ENCODE results near the gene IPO13. TPM values are rescaled to one million over a fixed set of nuclear protein-coding genes. Genes with fewer than 3 reads are reported as not detected.
A peak's percentile ranks its signal among the peaks of the same experiment; 100 is the strongest.

IPO13 gene
- total RNA-seq, 4 donors from 2014 or later: 22.7 to 64.9 (median 36.5) TPM

- Histone ChIP-seq H3K4me3 (no peak overlapping the region), H3K27me3 (no peaks in the 10 kb centered on the region), H3K27ac (peak overlapping the region in 1 of 4 donors; percentile 62), H3K9me3 (no peaks in the 10 kb centered on the region), H3K36me3 (peaks cover 0 to 5% (median 0%) of the 10 kb centered on the region in 4 donors), H3K4me1 (peaks cover 38 to 59% (median 56%) of the 10 kb centered on the region in 4 donors)
- in situ Hi-C loops (cut with MboI; ENCODE audit: low pct_ligation_motif_present in 1 of 4, low pct_unique_long_range_greater_than_20kb in 1 of 4, low sequenced_read_pairs in 3 of 4) (no loop called here), intact Hi-C loops (cut with DNase I; ENCODE audit: low total_unique reads) (no loop called here)
- TF ChIP-seq EP300 (IDR thresholded peaks at IDR 0.05; ENCODE audit: low read depth): no peak
- TF ChIP-seq POLR2AphosphoS5 (IDR thresholded peaks at IDR 0.05): no peak
- TF ChIP-seq CTCF (IDR thresholded peaks at IDR 0.05): no peak
- no peak for TF ChIP-seq POLR2A (IDR thresholded peaks at IDR 0.05)
- WGBS, 2 donors (ENCODE audit: low coverage in 1 of 2): 89 to 92% methylated on average over 2 to 9 of the region's 9 CpGs
- DNase-seq: no peak
Observed at GRCh38 chr1:43977376-43978263, 30.9 kb downstream of the IPO13 start.

GRCh38 chr1:43978264-43978550 is 31.5 kb downstream of the IPO13 start:
- in situ Hi-C loops (cut with MboI; ENCODE audit: low pct_ligation_motif_present in 1 of 4, low pct_unique_long_range_greater_than_20kb in 1 of 4, low sequenced_read_pairs in 3 of 4) (no loop called here), intact Hi-C loops (cut with DNase I; ENCODE audit: low total_unique reads) (no loop called here)
- peak overlapping the region; percentile 62 to 83 (median 72) for H3K27ac ChIP-seq
- H3K4me1 ChIP-seq: peaks cover 38 to 59% (median 56%) of the 10 kb centered on the region in 4 donors
- peaks cover 0 to 5% (median 0%) of the 10 kb centered on the region in 4 donors for H3K36me3 ChIP-seq
- TF ChIP-seq POLR2A (IDR thresholded peaks at IDR 0.05): no peak
- no peak for TF ChIP-seq EP300 (IDR thresholded peaks at IDR 0.05; ENCODE audit: low read depth)
- no peak for TF ChIP-seq POLR2AphosphoS5 (IDR thresholded peaks at IDR 0.05)
- TF ChIP-seq CTCF (IDR thresholded peaks at IDR 0.05): no peak
- no peak for DNase-seq
- no peak overlapping the region for H3K4me3 ChIP-seq
- no peaks in the 10 kb centered on the region for H3K9me3 ChIP-seq
- no peaks in the 10 kb centered on the region for H3K27me3 ChIP-seq
- WGBS, 2 donors (ENCODE audit: low coverage in 1 of 2): 81% methylated on average over 3 of the region's 5 CpGs; no CpG with 5 or more reads in 1 of the 2 donors

GRCh38 chr1:43978551-43979260 is 32.0 kb downstream of the IPO13 start, which contains the start of gene B4GALT2:
TSS of gene B4GALT2 (plus strand) at chr1:43979210. CDS start at chr1:43981161, 1,951 bp downstream.
- H3K27ac ChIP-seq: peak within 1 kb of the TSS; percentile 72 to 85 (median 82)
- H3K4me1 ChIP-seq: peaks cover 38 to 59% (median 56%) of the 10 kb centered on the region in 4 donors
- in situ Hi-C loops (cut with MboI; ENCODE audit: low pct_ligation_motif_present in 1 of 4, low pct_unique_long_range_greater_than_20kb in 1 of 4, low sequenced_read_pairs in 3 of 4): no loop called here
- no peak for TF ChIP-seq POLR2AphosphoS5 (IDR thresholded peaks at IDR 0.05)
- no peak for TF ChIP-seq EP300 (IDR thresholded peaks at IDR 0.05; ENCODE audit: low read depth)
- TF ChIP-seq POLR2A (IDR thresholded peaks at IDR 0.05): peak; percentile 23
- TF ChIP-seq CTCF (IDR thresholded peaks at IDR 0.05): no peak
- peaks cover 0 to 5% (median 0%) of the 10 kb centered on the region in 4 donors for H3K36me3 ChIP-seq
- no peaks in the 10 kb centered on the region for H3K9me3 ChIP-seq
- intact Hi-C loops (cut with DNase I; ENCODE audit: low total_unique reads): no loop called here
- H3K27me3 ChIP-seq: no peaks in the 10 kb centered on the region
- 2 to 4% methylated on average over 6 to 29 of the region's 54 CpGs for WGBS, 2 donors (ENCODE audit: low coverage in 1 of 2)
- peak; percentile 62 for DNase-seq
- H3K4me3 ChIP-seq: peak within 1 kb of the TSS; percentile 73 to 83 (median 78)

- intact Hi-C loops (cut with DNase I; ENCODE audit: low total_unique reads): no loop called here
- DNase-seq: no peak
- Histone ChIP-seq H3K4me1 (peaks cover 33 to 55% (median 51%) of the 10 kb centered on the region in 4 donors), H3K4me3 (peak overlapping the region; percentile 73 to 83 (median 78)), H3K9me3 (no peaks in the 10 kb centered on the region), H3K27ac (peak overlapping the region; percentile 72 to 85 (median 82)), H3K27me3 (no peaks in the 10 kb centered on the region), H3K36me3 (peaks cover 0 to 5% (median 0%) of the 10 kb centered on the region in 4 donors)
- in situ Hi-C loops (cut with MboI; ENCODE audit: low pct_ligation_motif_present in 1 of 4, low pct_unique_long_range_greater_than_20kb in 1 of 4, low sequenced_read_pairs in 3 of 4): no loop called here
- 0% methylated on average over 2 of the region's 45 CpGs; no CpG with 5 or more reads in 1 of the 2 donors for WGBS, 2 donors (ENCODE audit: low coverage in 1 of 2)
- TF ChIP-seq CTCF (IDR thresholded peaks at IDR 0.05) (no peak), EP300 (IDR thresholded peaks at IDR 0.05; ENCODE audit: low read depth) (no peak), POLR2A (IDR thresholded peaks at IDR 0.05) (no peak), POLR2AphosphoS5 (IDR thresholded peaks at IDR 0.05) (no peak)
Observed at GRCh38 chr1:43979261-43979527, 32.4 kb downstream of the IPO13 start.

All from transverse colon (tissue), 4 donors.